ENCODE results near the gene CAMSAP2. TPM values are rescaled to one million over a fixed set of nuclear protein-coding genes. Genes with fewer than 3 reads are reported as not detected.

CAMSAP2 gene
- total RNA-seq, 6 donors from 2014 or later: 19.9 to 45.1 (median 28.0) TPM

GRCh38 chr1:200795156-200795555 is 56.5 kb downstream of the CAMSAP2 start:
- Histone ChIP-seq H3K4me1 (peaks cover 0 to 8% (median 3%) of the 10 kb centered on the region in 4 donors), H3K36me3 (no peaks in the 10 kb centered on the region), H3K9me3 (no peaks in the 10 kb centered on the region), H3K27ac (no peak overlapping the region), H3K27me3 (no peaks in the 10 kb centered on the region), H3K4me3 (no peak overlapping the region)
- 32 to 39% methylated on average over 1 of the region's 1 CpG for WGBS, 2 donors
- no peak for TF ChIP-seq POLR2AphosphoS5 (IDR thresholded peaks at IDR 0.05)
- TF ChIP-seq POLR2A (IDR thresholded peaks at IDR 0.05): no peak
- TF ChIP-seq EP300 (IDR thresholded peaks at IDR 0.05): no peak
- TF ChIP-seq, protein P1, sequence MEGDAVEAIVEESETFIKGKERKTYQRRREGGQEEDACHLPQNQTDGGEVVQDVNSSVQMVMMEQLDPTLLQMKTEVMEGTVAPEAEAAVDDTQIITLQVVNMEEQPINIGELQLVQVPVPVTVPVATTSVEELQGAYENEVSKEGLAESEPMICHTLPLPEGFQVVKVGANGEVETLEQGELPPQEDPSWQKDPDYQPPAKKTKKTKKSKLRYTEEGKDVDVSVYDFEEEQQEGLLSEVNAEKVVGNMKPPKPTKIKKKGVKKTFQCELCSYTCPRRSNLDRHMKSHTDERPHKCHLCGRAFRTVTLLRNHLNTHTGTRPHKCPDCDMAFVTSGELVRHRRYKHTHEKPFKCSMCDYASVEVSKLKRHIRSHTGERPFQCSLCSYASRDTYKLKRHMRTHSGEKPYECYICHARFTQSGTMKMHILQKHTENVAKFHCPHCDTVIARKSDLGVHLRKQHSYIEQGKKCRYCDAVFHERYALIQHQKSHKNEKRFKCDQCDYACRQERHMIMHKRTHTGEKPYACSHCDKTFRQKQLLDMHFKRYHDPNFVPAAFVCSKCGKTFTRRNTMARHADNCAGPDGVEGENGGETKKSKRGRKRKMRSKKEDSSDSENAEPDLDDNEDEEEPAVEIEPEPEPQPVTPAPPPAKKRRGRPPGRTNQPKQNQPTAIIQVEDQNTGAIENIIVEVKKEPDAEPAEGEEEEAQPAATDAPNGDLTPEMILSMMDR (IDR thresholded peaks at IDR 0.05): no peak
- ATAC-seq (ENCODE audit: low FRiP score in 2 of 2) (peak in 1 of 2 donors; percentile 44), DNase-seq (no peak)

DNA sequence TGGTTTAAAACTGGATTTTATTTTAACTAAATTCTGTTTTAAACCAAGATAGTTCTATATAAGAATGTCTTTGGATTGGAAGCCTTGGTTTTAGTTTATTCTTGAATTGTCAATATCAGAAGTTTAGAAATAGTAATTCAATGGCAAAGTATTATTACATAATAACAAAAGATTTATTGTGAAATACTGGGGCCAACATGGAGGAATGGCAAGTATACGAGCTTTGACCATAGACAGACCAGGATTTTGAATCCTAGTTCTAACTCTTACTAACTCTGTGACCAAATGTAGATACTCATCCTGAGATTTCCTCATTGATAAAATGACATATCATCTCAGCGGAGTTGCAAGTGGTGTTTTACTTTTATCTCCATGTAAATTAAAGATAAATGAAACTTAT is 63.3 kb downstream of the CAMSAP2 start:
- H3K4me1 ChIP-seq: peaks cover 5 to 10% (median 7%) of the 10 kb centered on the region in 4 donors
- no peak for DNase-seq
- no peak for TF ChIP-seq POLR2AphosphoS5 (IDR thresholded peaks at IDR 0.05)
- TF ChIP-seq POLR2A (IDR thresholded peaks at IDR 0.05): no peak
- TF ChIP-seq, protein P1 (IDR thresholded peaks at IDR 0.05): no peak
- no peak for TF ChIP-seq EP300 (IDR thresholded peaks at IDR 0.05)
- 74 to 77% methylated on average over 2 of the region's 2 CpGs for WGBS, 2 donors
- H3K36me3 ChIP-seq: no peaks in the 10 kb centered on the region
- no peak for ATAC-seq (ENCODE audit: low FRiP score in 2 of 2)
- no peak overlapping the region for H3K4me3 ChIP-seq
- no peaks in the 10 kb centered on the region for H3K9me3 ChIP-seq
- no peak overlapping the region for H3K27ac ChIP-seq
- no peaks in the 10 kb centered on the region for H3K27me3 ChIP-seq

DNA sequence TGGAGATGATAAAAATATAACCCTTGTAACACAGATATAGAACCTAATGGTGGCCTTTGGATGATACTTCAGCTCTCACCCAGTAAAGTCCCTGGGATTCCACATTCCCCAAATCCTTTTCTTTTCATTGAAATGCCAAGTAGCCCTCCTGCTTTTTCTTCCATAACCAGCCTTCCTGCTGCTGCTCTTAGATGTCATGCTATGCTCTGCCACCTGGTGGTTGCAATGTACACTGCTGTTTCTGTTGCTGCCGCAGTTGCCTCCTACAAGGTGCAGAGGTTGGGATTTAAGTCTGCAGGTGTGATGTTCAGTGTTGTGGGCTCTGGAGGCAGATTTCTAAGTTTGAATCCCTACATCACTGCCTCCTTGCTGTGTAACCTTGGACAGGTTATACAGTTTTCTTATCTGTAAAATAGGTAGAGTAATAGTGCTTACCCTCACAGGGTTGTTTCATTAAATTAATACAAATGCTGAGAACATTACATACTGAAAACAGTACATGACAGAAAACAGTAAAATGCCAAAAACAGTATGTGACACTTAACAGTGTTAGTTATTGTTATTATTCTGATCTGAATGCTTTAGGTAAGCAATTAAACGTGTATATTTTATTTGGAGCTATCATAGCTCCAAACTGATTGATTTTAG is 64.3 kb downstream of the CAMSAP2 start:
- Histone ChIP-seq H3K9me3 (no peaks in the 10 kb centered on the region), H3K4me3 (no peak overlapping the region), H3K27ac (no peak overlapping the region), H3K36me3 (peaks cover 0 to 1% (median 0%) of the 10 kb centered on the region in 4 donors), H3K4me1 (peaks cover 5 to 10% (median 7%) of the 10 kb centered on the region in 4 donors), H3K27me3 (no peaks in the 10 kb centered on the region)
- DNase-seq: peak in 1 of 2 donors; percentile 83
- 44 to 46% methylated on average over 2 of the region's 2 CpGs for WGBS, 2 donors
- peak; percentile 82 to 95 for ATAC-seq (ENCODE audit: low FRiP score in 2 of 2)
- no peak for TF ChIP-seq EP300 (IDR thresholded peaks at IDR 0.05)
- no peak for TF ChIP-seq POLR2A (IDR thresholded peaks at IDR 0.05)
- peak in 1 of 2 donors; percentile 18 for TF ChIP-seq POLR2AphosphoS5 (IDR thresholded peaks at IDR 0.05)
- TF ChIP-seq, protein P1 (IDR thresholded peaks at IDR 0.05): peak; percentile 81 to 89 (median 85)

DNA sequence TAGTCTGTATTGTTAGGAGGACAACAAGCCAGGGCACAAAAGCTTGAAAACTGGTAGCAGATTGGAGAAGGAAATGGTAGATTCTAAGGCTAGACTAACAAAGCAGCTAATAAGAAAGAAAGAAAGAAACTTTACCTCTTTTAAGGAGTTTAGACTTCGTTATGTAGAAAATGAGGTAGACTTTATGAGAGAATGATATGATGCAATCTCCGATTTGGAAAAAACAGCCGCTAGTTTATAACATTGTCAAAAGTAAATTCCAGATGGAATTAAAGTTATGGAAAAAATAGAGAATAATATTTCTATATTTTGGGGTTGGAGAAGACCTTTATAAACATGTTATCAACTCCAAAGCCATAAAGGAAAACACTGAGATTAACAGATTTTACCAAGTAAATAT is 67.0 kb downstream of the CAMSAP2 start:
- Histone ChIP-seq H3K4me3 (no peak overlapping the region), H3K36me3 (peaks cover 0 to 13% (median 2%) of the 10 kb centered on the region in 4 donors), H3K4me1 (peaks cover 5 to 10% (median 7%) of the 10 kb centered on the region in 4 donors), H3K27me3 (no peaks in the 10 kb centered on the region), H3K27ac (no peak overlapping the region), H3K9me3 (no peaks in the 10 kb centered on the region)
- DNase-seq: no peak
- WGBS, 2 donors: 87 to 91% methylated on average over 3 of the region's 3 CpGs
- no peak for ATAC-seq (ENCODE audit: low FRiP score in 2 of 2)
- TF ChIP-seq POLR2AphosphoS5 (IDR thresholded peaks at IDR 0.05) (no peak), POLR2A (IDR thresholded peaks at IDR 0.05) (no peak), EP300 (IDR thresholded peaks at IDR 0.05) (no peak)
- TF ChIP-seq, protein P1 (IDR thresholded peaks at IDR 0.05): no peak

GRCh38 chr1:200808846-200809245 is 70.2 kb downstream of the CAMSAP2 start:
- 65 to 80% methylated on average over 2 of the region's 2 CpGs for WGBS, 2 donors
- no peak overlapping the region for H3K27ac ChIP-seq
- H3K4me1 ChIP-seq: no peaks in the 10 kb centered on the region
- no peak for DNase-seq
- peaks cover 0 to 13% (median 2%) of the 10 kb centered on the region in 4 donors for H3K36me3 ChIP-seq
- H3K4me3 ChIP-seq: no peak overlapping the region
- TF ChIP-seq, protein P1 (IDR thresholded peaks at IDR 0.05): no peak
- TF ChIP-seq EP300 (IDR thresholded peaks at IDR 0.05) (no peak), POLR2A (IDR thresholded peaks at IDR 0.05) (no peak), POLR2AphosphoS5 (IDR thresholded peaks at IDR 0.05) (no peak)
- H3K27me3 ChIP-seq: no peaks in the 10 kb centered on the region
- no peak for ATAC-seq (ENCODE audit: low FRiP score in 2 of 2)
- H3K9me3 ChIP-seq: no peaks in the 10 kb centered on the region

Measured in upper lobe of left lung (tissue), 6 donors.